ENCODE results near the gene CELF1.
"Not testable (repeated sequence)": the region's sequence is repeated elsewhere in the genome, so short reads cannot be mapped to it uniquely, and the experiment has no call there.

CELF1 gene

GRCh38 chr11:47536915-47537314, 16.0 kb downstream of the CELF1 start:
- no peak for FAIRE-seq

- no peak for FAIRE-seq
Measured at GRCh38 chr11:47534704-47535251, 18.2 kb downstream of the CELF1 start.

- no peak for FAIRE-seq
Measured at GRCh38 chr11:47533690-47534151, 19.2 kb downstream of the CELF1 start.

GRCh38 chr11:47532597-47533213, 20.2 kb downstream of the CELF1 start:
- no peak for FAIRE-seq

- no peak for FAIRE-seq
Measured at GRCh38 chr11:47531666-47532065, 21.3 kb downstream of the CELF1 start.

- not testable (repeated sequence) for FAIRE-seq
Measured at GRCh38 chr11:47530721-47531120, 22.2 kb downstream of the CELF1 start.

GRCh38 chr11:47529951-47530350, 23.0 kb downstream of the CELF1 start:
- FAIRE-seq: no peak

- FAIRE-seq: no peak
Measured at GRCh38 chr11:47527186-47527585, 25.7 kb downstream of the CELF1 start.

GRCh38 chr11:47526032-47526431, 26.9 kb downstream of the CELF1 start:
- not testable (repeated sequence) for FAIRE-seq

- FAIRE-seq: no peak
Measured at GRCh38 chr11:47524291-47524874, 28.5 kb downstream of the CELF1 start.

- no peak for FAIRE-seq
Measured at GRCh38 chr11:47523490-47524225, 29.3 kb downstream of the CELF1 start.

GRCh38 chr11:47518212-47518964, 34.5 kb downstream of the CELF1 start:
- no peak for FAIRE-seq

- no peak for FAIRE-seq
Measured at GRCh38 chr11:47516984-47517853, 35.7 kb downstream of the CELF1 start.

GRCh38 chr11:47516155-47516554, 36.8 kb downstream of the CELF1 start:
- no peak for FAIRE-seq

GRCh38 chr11:47514825-47515647, 37.9 kb downstream of the CELF1 start:
- no peak for FAIRE-seq

- no peak for FAIRE-seq
Measured at GRCh38 chr11:47512701-47513100, 40.2 kb downstream of the CELF1 start.

- no peak for FAIRE-seq
Measured at GRCh38 chr11:47511917-47512316, 41.0 kb downstream of the CELF1 start.

GRCh38 chr11:47510209-47510608, 42.7 kb downstream of the CELF1 start:
- FAIRE-seq: no peak

GRCh38 chr11:47509077-47509536, 43.8 kb downstream of the CELF1 start:
- no peak for FAIRE-seq

GRCh38 chr11:47508240-47508957, 44.5 kb downstream of the CELF1 start:
- FAIRE-seq: no peak
